Keratinocyte (primary cell): ENCODE data around the gene ZNF597. TPM values are rescaled to one million over a fixed set of nuclear protein-coding genes. Genes with fewer than 3 reads are reported as not detected.

Source experiments
- DNase-seq: peaks from one replicate; pipeline ENCODE4 v3.0.0-alpha.2; 2011; ENCODE audit warnings: low read depth, missing footprints, low spot score
- FAIRE-seq: peaks from 2 replicates; lab custom pipeline; 2011; peaks lifted over from hg19 to GRCh38; lab: Jason Lieb, UNC
- H2AFZ ChIP-seq: 2 replicates; pipeline ENCODE4 v1.6.0; 2012; ENCODE audit warnings: low read length, control low read depth, inconsistent platforms; ENCODE audit not compliant: control insufficient read depth
- H3K27ac ChIP-seq: 2 replicates; pipeline ENCODE4 v1.5.1; 2011; ENCODE audit warnings: low read length; ENCODE audit not compliant: control insufficient read depth, insufficient read depth
- H3K27me3 ChIP-seq: 3 replicates; pipeline ENCODE4 v1.6.0; 2011; ENCODE audit warnings: low read length; ENCODE audit not compliant: control insufficient read depth, insufficient read depth; ENCODE audit errors: extremely low read depth
- H3K36me3 ChIP-seq, 2 experiments: 2 replicates in 1 of 2; 3 replicates in 1 of 2; pipeline ENCODE4 v1.5.1; 2011; ENCODE audit warnings: low read length in 2 of 2, mild to moderate bottlenecking in 1 of 2; ENCODE audit not compliant: control insufficient read depth in 2 of 2, insufficient read depth in 2 of 2; ENCODE audit errors: extremely low read depth in 1 of 2
- H3K4me1 ChIP-seq: 3 replicates; pipeline ENCODE4 v1.5.1; 2011; ENCODE audit warnings: low read length; ENCODE audit not compliant: control insufficient read depth, insufficient read depth; ENCODE audit errors: extremely low read depth
- H3K4me2 ChIP-seq: 3 replicates; pipeline ENCODE4 v1.6.0; 2011; ENCODE audit warnings: low read depth, low read length; ENCODE audit not compliant: control insufficient read depth, insufficient read depth; ENCODE audit errors: extremely low read depth
- H3K4me3 ChIP-seq, 3 experiments: fragments of 200-600 bp in 1 of 3; sonication (generic) in 1 of 3; 2 replicates in 2 of 3; 3 replicates in 1 of 3; pipeline ENCODE4 v1.5.1; 2011 to 2016; ENCODE audit warnings: low read length in 3 of 3, mild to moderate bottlenecking in 3 of 3, control low read depth in 2 of 3, inconsistent platforms in 1 of 3, low read depth in 1 of 3, mixed read lengths in 1 of 3, mixed run types in 1 of 3, moderate library complexity in 1 of 3; ENCODE audit not compliant: control insufficient read depth in 2 of 3, insufficient read depth in 2 of 3; ENCODE audit errors: extremely low read depth in 1 of 3
- H3K79me2 ChIP-seq: 2 replicates; pipeline ENCODE4 v1.6.0; 2012; ENCODE audit warnings: low read length; ENCODE audit not compliant: control insufficient read depth, insufficient read depth
- H3K9ac ChIP-seq: 3 replicates; pipeline ENCODE4 v1.6.0; 2011; ENCODE audit warnings: low read length; ENCODE audit not compliant: control insufficient read depth, insufficient read depth; ENCODE audit errors: extremely low read depth
- H3K9me1 ChIP-seq: 3 replicates; pipeline ENCODE4 v1.6.0; 2011; ENCODE audit warnings: low read length; ENCODE audit not compliant: control insufficient read depth, insufficient read depth; ENCODE audit errors: extremely low read depth
- H3K9me3 ChIP-seq: 2 replicates; pipeline ENCODE4 v1.5.1; 2012; ENCODE audit warnings: low read depth, low read length; ENCODE audit not compliant: control insufficient read depth
- H4K20me1 ChIP-seq: 3 replicates; pipeline ENCODE4 v1.6.0; 2011; ENCODE audit warnings: low read length; ENCODE audit not compliant: control insufficient read depth, insufficient read depth; ENCODE audit errors: extremely low read depth
- EZH2 ChIP-seq: IDR thresholded peaks from one replicate; pipeline ENCODE4 v1.6.1; 2012; ENCODE audit warnings: inconsistent platforms, mild to moderate bottlenecking, low read length, moderate library complexity
- dilution Hi-C: fragments of 300-500 bp; cut with MboI; formaldehyde crosslinking; loops from one replicate; pipeline ENCODE4 v1.7.0; 2020; ENCODE audit warnings: low sequenced_read_pairs; ENCODE audit not compliant: extremely low pct_ligation_motif_present
- polyA plus RNA-seq, 5 experiments: library from polyadenylated mRNA; depleted of rRNA in 3 of 5; stranded (reverse) in 3 of 5; stranded (forward) in 1 of 5; unstranded in 1 of 5; fragments of >200 nt; gene quantifications; 1 replicate in 1 of 5; 2 replicates in 3 of 5; 3 replicates in 1 of 5; pipeline versions ENCODE4 v1.2.1 to v1.2.3, GENCODE V29; 2011 to 2012; ENCODE audit warnings: missing spikeins in 2 of 5, low read depth in 1 of 5, low replicate concordance in 1 of 5
- TF ChIP-seq, protein P1 (sequence below), 3 experiments: IDR thresholded peaks in 1 of 3; conservative IDR thresholded peaks in 1 of 3; optimal IDR thresholded peaks in 1 of 3; 2 replicates in 2 of 3; 3 replicates in 1 of 3; pipeline versions ENCODE3 to v1.5.1; 2011; ENCODE audit warnings: low read length in 3 of 3, mild to moderate bottlenecking in 3 of 3, moderate library complexity in 2 of 3, control low read depth in 1 of 3, inconsistent platforms in 1 of 3; ENCODE audit not compliant: insufficient read depth in 2 of 3; ENCODE audit errors: extremely low read depth in 1 of 3

Gene ZNF597
- polyA plus RNA-seq, 1 donor (not counting 4 experiments of a cell fraction or from before 2014, with no cell fraction given), result 1.7 TPM

- no peak overlapping the region for H3K27ac ChIP-seq
- H3K4me2 ChIP-seq, result no peak overlapping the region
- H3K4me1 ChIP-seq, result no peaks in the 10 kb centered on the region
- no peak for FAIRE-seq
- H3K9ac ChIP-seq, result no peak overlapping the region
- TF ChIP-seq EZH2, result no peak
- TF ChIP-seq, protein P1, sequence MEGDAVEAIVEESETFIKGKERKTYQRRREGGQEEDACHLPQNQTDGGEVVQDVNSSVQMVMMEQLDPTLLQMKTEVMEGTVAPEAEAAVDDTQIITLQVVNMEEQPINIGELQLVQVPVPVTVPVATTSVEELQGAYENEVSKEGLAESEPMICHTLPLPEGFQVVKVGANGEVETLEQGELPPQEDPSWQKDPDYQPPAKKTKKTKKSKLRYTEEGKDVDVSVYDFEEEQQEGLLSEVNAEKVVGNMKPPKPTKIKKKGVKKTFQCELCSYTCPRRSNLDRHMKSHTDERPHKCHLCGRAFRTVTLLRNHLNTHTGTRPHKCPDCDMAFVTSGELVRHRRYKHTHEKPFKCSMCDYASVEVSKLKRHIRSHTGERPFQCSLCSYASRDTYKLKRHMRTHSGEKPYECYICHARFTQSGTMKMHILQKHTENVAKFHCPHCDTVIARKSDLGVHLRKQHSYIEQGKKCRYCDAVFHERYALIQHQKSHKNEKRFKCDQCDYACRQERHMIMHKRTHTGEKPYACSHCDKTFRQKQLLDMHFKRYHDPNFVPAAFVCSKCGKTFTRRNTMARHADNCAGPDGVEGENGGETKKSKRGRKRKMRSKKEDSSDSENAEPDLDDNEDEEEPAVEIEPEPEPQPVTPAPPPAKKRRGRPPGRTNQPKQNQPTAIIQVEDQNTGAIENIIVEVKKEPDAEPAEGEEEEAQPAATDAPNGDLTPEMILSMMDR (optimal IDR thresholded peaks at IDR 0.05 in 1 of 3, IDR thresholded peaks at IDR 0.05 in 1 of 3, conservative IDR thresholded peaks at IDR 0.05 in 1 of 3; ENCODE audit: extremely low read depth in 1 of 3, insufficient read depth in 2 of 3, low read length in 3 of 3), result no peak
- no peaks in the 10 kb centered on the region for H3K9me3 ChIP-seq
- H3K9me1 ChIP-seq, result no peaks in the 10 kb centered on the region
- H2AFZ ChIP-seq, result no peak overlapping the region
- peaks cover 2 to 8% of the 10 kb centered on the region in 2 experiments for H3K36me3 ChIP-seq
- dilution Hi-C loops, result no loop called here
- no peaks in the 10 kb centered on the region for H3K27me3 ChIP-seq
- no peak overlapping the region for H3K4me3 ChIP-seq
- peaks cover 15% of the 10 kb centered on the region for H4K20me1 ChIP-seq
- DNase-seq, result no peak
- peaks cover 81% of the 10 kb centered on the region for H3K79me2 ChIP-seq
These were observed 29.7 kb upstream of the ZNF597 start for GRCh38 chr16:3472878-3473595.

- Histone ChIP-seq H3K4me1 (no peaks in the 10 kb centered on the region), H4K20me1 (peaks cover 19% of the 10 kb centered on the region), H3K4me3 (no peak overlapping the region), H3K79me2 (peaks cover 91% of the 10 kb centered on the region), H3K9me3 (no peaks in the 10 kb centered on the region), H3K4me2 (no peak overlapping the region), H2AFZ (no peak overlapping the region), H3K27ac (no peak overlapping the region), H3K9ac (no peak overlapping the region), H3K36me3 (peaks cover 4 to 8% of the 10 kb centered on the region in 2 experiments), H3K27me3 (no peaks in the 10 kb centered on the region), H3K9me1 (peaks cover 2% of the 10 kb centered on the region)
- dilution Hi-C loops, result no loop called here
- TF ChIP-seq, protein P1 (optimal IDR thresholded peaks at IDR 0.05 in 1 of 3, IDR thresholded peaks at IDR 0.05 in 1 of 3, conservative IDR thresholded peaks at IDR 0.05 in 1 of 3; ENCODE audit: extremely low read depth in 1 of 3, insufficient read depth in 2 of 3, low read length in 3 of 3), result no peak
- TF ChIP-seq EZH2, result no peak
- no peak for DNase-seq
- FAIRE-seq, result no peak
These were observed 28.3 kb upstream of the ZNF597 start for GRCh38 chr16:3471518-3472176.
